WTC11 (cell line): ENCODE data around the gene NPAS3. TPM values are rescaled to one million over a fixed set of nuclear protein-coding genes. Genes with fewer than 3 reads are reported as not detected.

Experiments
- ATAC-seq: fragments of 200-7000 bp; cut with Tn5 transposase; 2 replicates; pipeline ENCODE4 v1.10.0; 2021; ENCODE audit warnings: mild to moderate bottlenecking, moderate library complexity
- CTCF ChIA-PET: fragments of 300-600 bp; sonication (Branson Sonifier 250); formaldehyde crosslinking; loops from one replicate; lab custom pipeline; 2021; ENCODE audit warnings: antibody characterized with exemption; lab: Charles Lee
- POLR2A ChIA-PET: fragments of 350-600 bp; sonication (Branson Sonifier 250); formaldehyde crosslinking; loops from one replicate; lab custom pipeline; 2021; ENCODE audit warnings: antibody characterized with exemption; lab: Charles Lee
- DNase-seq: peaks from one replicate; pipeline ENCODE4 v3.0.0; 2021; ENCODE audit warnings: low spot score
- H3K27ac Mint-ChIP-seq: 2 replicates; pipeline ENCODE4 v1.8.0; 2021; ENCODE audit warnings: mixed read lengths
- H3K27me3 Mint-ChIP-seq: 2 replicates; pipeline ENCODE4 v1.8.0; 2021; ENCODE audit warnings: low read depth, mild to moderate bottlenecking, moderate library complexity, mixed read lengths
- H3K36me3 Mint-ChIP-seq: 2 replicates; pipeline ENCODE4 v1.8.0; 2021; ENCODE audit warnings: mixed read lengths
- H3K4me1 Mint-ChIP-seq: 2 replicates; pipeline ENCODE4 v1.8.0; 2022; ENCODE audit warnings: mixed read lengths
- H3K4me3 Mint-ChIP-seq: 2 replicates; pipeline ENCODE4 v1.8.0; 2021; ENCODE audit warnings: mild to moderate bottlenecking, moderate library complexity, mixed read lengths
- H3K9me3 Mint-ChIP-seq: 2 replicates; pipeline ENCODE4 v1.8.0; 2021; ENCODE audit warnings: mixed read lengths
- ATF2 ChIP-seq: sonication (generic); formaldehyde crosslinking; IDR thresholded peaks from 2 replicates; pipeline ENCODE4 v1.8.1; 2022; ENCODE audit warnings: low read depth, missing genetic modification reagents, borderline replicate concordance
- CREM ChIP-seq: sonication (generic); formaldehyde crosslinking; IDR thresholded peaks from 2 replicates; pipeline ENCODE4 v1.8.1; 2022; ENCODE audit warnings: mild to moderate bottlenecking, missing genetic modification reagents, moderate library complexity
- ERG ChIP-seq: fragments of 250-450 bp; sonication (Bioruptor Pico); IDR thresholded peaks from 2 replicates; pipeline ENCODE4 v1.8.0; 2021; ENCODE audit warnings: mild to moderate bottlenecking
- ETV6 ChIP-seq: sonication (generic); formaldehyde crosslinking; IDR thresholded peaks from 2 replicates; pipeline ENCODE4 v1.8.1; 2022; ENCODE audit warnings: mild to moderate bottlenecking, missing genetic modification reagents
- FOXJ3 ChIP-seq: sonication (generic); formaldehyde crosslinking; IDR thresholded peaks from 2 replicates; pipeline ENCODE4 v1.9.0; 2021; ENCODE audit warnings: missing genetic modification reagents, mild to moderate bottlenecking, borderline replicate concordance
- GABPB1 ChIP-seq: sonication (generic); formaldehyde crosslinking; IDR thresholded peaks from 2 replicates; pipeline ENCODE4 v1.8.1; 2023; ENCODE audit warnings: mild to moderate bottlenecking, missing genetic modification reagents
- GTF2I ChIP-seq: fragments of 250-450 bp; sonication (Bioruptor Pico); conservative IDR thresholded peaks from 2 replicates; pipeline ENCODE4 v1.4.0; 2021; ENCODE audit warnings: mild to moderate bottlenecking
- HMGA2 ChIP-seq: fragments of 250-450 bp; sonication (Bioruptor Pico); IDR thresholded peaks from 2 replicates; pipeline ENCODE4 v1.4.0; 2021; ENCODE audit warnings: mild to moderate bottlenecking, moderate library complexity
- IRF1 ChIP-seq: sonication (generic); formaldehyde crosslinking; IDR thresholded peaks from 2 replicates; pipeline ENCODE4 v1.8.0; 2023; ENCODE audit warnings: missing genetic modification reagents
- JAZF1 ChIP-seq: fragments of 250-450 bp; sonication (Bioruptor Pico); IDR thresholded peaks from 2 replicates; pipeline ENCODE4 v1.9.0; 2021; ENCODE audit warnings: moderate library complexity, mild to moderate bottlenecking, inconsistent platforms
- JUN ChIP-seq: sonication (generic); formaldehyde crosslinking; IDR thresholded peaks from 2 replicates; pipeline ENCODE4 v1.8.0; 2023; ENCODE audit warnings: mild to moderate bottlenecking, missing genetic modification reagents
- KAT7 ChIP-seq: sonication (generic); formaldehyde crosslinking; IDR thresholded peaks from 2 replicates; pipeline ENCODE4 v1.8.1; 2023; ENCODE audit warnings: missing genetic modification reagents, mild to moderate bottlenecking, borderline replicate concordance
- MXD4 ChIP-seq: fragments of 250-450 bp; sonication (Bioruptor Pico); IDR thresholded peaks from 2 replicates; pipeline ENCODE4 v1.8.0; 2021; ENCODE audit warnings: mild to moderate bottlenecking, moderate library complexity, borderline replicate concordance
- NFE2L1 ChIP-seq: sonication (generic); formaldehyde crosslinking; IDR thresholded peaks from 2 replicates; pipeline ENCODE4 v1.8.1; 2023; ENCODE audit warnings: missing genetic modification reagents
- NR3C1 ChIP-seq: sonication (generic); formaldehyde crosslinking; conservative IDR thresholded peaks from 2 replicates; pipeline ENCODE4 v1.8.1; 2023; ENCODE audit warnings: low read depth, mild to moderate bottlenecking, missing genetic modification reagents
- RELA ChIP-seq: sonication (generic); formaldehyde crosslinking; IDR thresholded peaks from 2 replicates; pipeline ENCODE4 v1.8.1; 2022; ENCODE audit warnings: missing genetic modification reagents, mild to moderate bottlenecking, borderline replicate concordance
- RORB ChIP-seq: fragments of 250-450 bp; sonication (Bioruptor Pico); IDR thresholded peaks from 2 replicates; pipeline ENCODE4 v1.9.0; 2021; ENCODE audit warnings: mild to moderate bottlenecking
- SMAD3 ChIP-seq: sonication (generic); formaldehyde crosslinking; IDR thresholded peaks from 2 replicates; pipeline ENCODE4 v1.8.0; 2022; ENCODE audit warnings: missing genetic modification reagents, mild to moderate bottlenecking, borderline replicate concordance
- SOX15 ChIP-seq: fragments of 250-450 bp; sonication (Bioruptor Pico); IDR thresholded peaks from 2 replicates; pipeline ENCODE4 v1.9.0; 2021; ENCODE audit warnings: mild to moderate bottlenecking
- ZBTB21 ChIP-seq: sonication (generic); formaldehyde crosslinking; IDR thresholded peaks from 2 replicates; pipeline ENCODE4 v1.8.1; 2023; ENCODE audit warnings: mild to moderate bottlenecking, missing genetic modification reagents, borderline replicate concordance
- ZNF121 ChIP-seq: sonication (generic); formaldehyde crosslinking; IDR thresholded peaks from 2 replicates; pipeline ENCODE4 v1.8.0; 2023; ENCODE audit warnings: missing genetic modification reagents
- ZNF138 ChIP-seq: sonication (generic); formaldehyde crosslinking; conservative IDR thresholded peaks from 2 replicates; pipeline ENCODE4 v1.8.1; 2022; ENCODE audit warnings: mild to moderate bottlenecking, moderate library complexity, missing genetic modification reagents
- ZNF263 ChIP-seq: sonication (generic); formaldehyde crosslinking; IDR thresholded peaks from 2 replicates; pipeline ENCODE4 v1.8.1; 2022; ENCODE audit warnings: low read depth, mild to moderate bottlenecking, moderate library complexity, missing genetic modification reagents
- ZNF512 ChIP-seq: sonication (generic); formaldehyde crosslinking; IDR thresholded peaks from 2 replicates; pipeline ENCODE4 v1.8.1; 2022; ENCODE audit warnings: missing genetic modification reagents, borderline replicate concordance
- ZNF671 ChIP-seq: fragments of 250-450 bp; sonication (Bioruptor Pico); IDR thresholded peaks from 2 replicates; pipeline ENCODE4 v1.8.0; 2021; ENCODE audit warnings: mild to moderate bottlenecking
- total RNA-seq: library from RNA; stranded (reverse); gene quantifications from 3 replicates; pipeline ENCODE4 v1.2.3, GENCODE V29; 2021
- TF ChIP-seq, protein P1 (sequence below): sonication (generic); formaldehyde crosslinking; IDR thresholded peaks from 2 replicates; pipeline ENCODE4 v1.8.1; 2023; ENCODE audit warnings: mild to moderate bottlenecking, missing genetic modification reagents, moderate library complexity

NPAS3 gene
- total RNA-seq, 1 experiment from 2014 or later, result 3.2 TPM

GRCh38 chr14:33350366-33350990, 411.8 kb downstream of the NPAS3 start:
- ATAC-seq, result no peak; the same call in 1 of the 2 replicates
- ChIA-PET CTCF (interaction anchor here (1.1 kb wide), 1 partner anchor 8 kb away, joined by 3 read pairs; no protein-coding TSS in a partner anchor), POLR2A (no interaction called here)
- Mint-ChIP-seq H3K27me3 (no peaks in the 10 kb centered on the region), H3K36me3 (no peaks in the 10 kb centered on the region), H3K4me1 (peaks cover 27% of the 10 kb centered on the region), H3K27ac (no peak overlapping the region), H3K9me3 (no peaks in the 10 kb centered on the region; the same call in none of the 2 replicates), H3K4me3 (no peak overlapping the region)
- TF ChIP-seq HMGA2 (no peak), JAZF1 (CRISPR knock-in tag) (no peak), RORB (CRISPR knock-in tag) (no peak), KAT7 (CRISPR knock-in tag) (no peak), ETV6 (CRISPR knock-in tag) (no peak), ZBTB21 (no peak), ZNF138 (CRISPR knock-in tag) (no peak), ZNF263 (CRISPR knock-in tag) (no peak)
- DNase-seq, result no peak

DNA sequence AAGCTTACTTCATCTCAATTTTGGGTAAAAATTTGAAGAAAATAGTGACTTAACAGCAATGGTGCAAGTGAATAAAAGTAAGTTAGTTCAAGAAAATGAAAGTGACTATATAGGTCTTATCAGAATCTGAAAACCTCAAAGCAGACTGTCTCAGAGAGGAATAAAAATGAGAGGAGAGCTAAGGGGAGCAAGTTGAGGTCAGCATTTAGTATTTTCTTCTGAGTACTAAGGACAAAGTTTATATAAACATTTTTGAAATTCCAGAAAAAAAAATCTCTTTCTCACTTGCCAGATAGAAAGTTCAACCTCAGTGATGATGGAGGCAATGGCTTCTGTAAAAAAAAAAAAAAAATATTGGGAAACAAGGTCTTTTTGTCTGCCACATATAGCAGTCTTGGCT, 414.1 kb downstream of the NPAS3 start:
- Mint-ChIP-seq H3K9me3 (peaks cover 3% of the 10 kb centered on the region), H3K27me3 (no peaks in the 10 kb centered on the region), H3K27ac (no peak overlapping the region), H3K4me1 (peaks cover 44% of the 10 kb centered on the region), H3K4me3 (no peak overlapping the region), H3K36me3 (no peaks in the 10 kb centered on the region)
- CTCF ChIA-PET, result no interaction called here
- ATAC-seq, result no peak
- no peak for DNase-seq
- POLR2A ChIA-PET, result no interaction called here
- no peak for TF ChIP-seq ZNF512 (CRISPR knock-in tag)
- no peak for TF ChIP-seq MXD4 (CRISPR knock-in tag)
- no peak for TF ChIP-seq IRF1 (CRISPR knock-in tag)
- no peak for TF ChIP-seq NFE2L1
- TF ChIP-seq HMGA2, result no peak
- no peak for TF ChIP-seq JUN (CRISPR knock-in tag)
- no peak for TF ChIP-seq ZNF121 (CRISPR knock-in tag)
- no peak for TF ChIP-seq ERG (CRISPR knock-in tag)
- no peak for TF ChIP-seq SOX15 (CRISPR knock-in tag)

- Mint-ChIP-seq H3K27ac (no peak overlapping the region), H3K4me1 (peaks cover 32% of the 10 kb centered on the region), H3K27me3 (no peaks in the 10 kb centered on the region; the same call in 1 of the 2 replicates), H3K36me3 (no peaks in the 10 kb centered on the region), H3K4me3 (no peak overlapping the region), H3K9me3 (peaks cover 3% of the 10 kb centered on the region)
- no peak for ATAC-seq
- ChIA-PET CTCF (no interaction called here), POLR2A (no interaction called here)
- no peak for DNase-seq
- TF ChIP-seq NR3C1 (CRISPR knock-in tag) (no peak), SMAD3 (CRISPR knock-in tag) (no peak), RORB (CRISPR knock-in tag) (no peak), GABPB1 (no peak), FOXJ3 (CRISPR knock-in tag) (no peak), RELA (CRISPR knock-in tag) (no peak), ZNF671 (CRISPR knock-in tag) (no peak), GTF2I (no peak), ZNF263 (CRISPR knock-in tag) (no peak), ZNF512 (CRISPR knock-in tag) (no peak), CREM (CRISPR knock-in tag) (no peak), ATF2 (CRISPR knock-in tag) (no peak)
- TF ChIP-seq, protein P1, sequence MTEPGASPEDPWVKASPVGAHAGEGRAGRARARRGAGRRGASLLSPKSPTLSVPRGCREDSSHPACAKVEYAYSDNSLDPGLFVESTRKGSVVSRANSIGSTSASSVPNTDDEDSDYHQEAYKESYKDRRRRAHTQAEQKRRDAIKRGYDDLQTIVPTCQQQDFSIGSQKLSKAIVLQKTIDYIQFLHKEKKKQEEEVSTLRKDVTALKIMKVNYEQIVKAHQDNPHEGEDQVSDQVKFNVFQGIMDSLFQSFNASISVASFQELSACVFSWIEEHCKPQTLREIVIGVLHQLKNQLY (CRISPR knock-in tag), result no peak
These were observed 417.5 kb downstream of the NPAS3 start for GRCh38 chr14:33356181-33356580.
